NCI-H526 treated with DMSO at 0.1 percent for 48 hours (cell line): ENCODE measurements around the gene UPF3A.
"Not testable (repeated sequence)": the region's sequence is repeated elsewhere in the genome, so short reads cannot be mapped to it uniquely, and the experiment has no call there.

Source experiments
- DNase-seq: peaks from one replicate; lab custom pipeline; 2025; lab: John Stamatoyannopoulos, UW

The UPF3A gene

GRCh38 chr13:114334305-114335053, 53.1 kb downstream of the UPF3A start:
- DNase-seq: no peak

GRCh38 chr13:114336457-114336856, 55.1 kb downstream of the UPF3A start:
- DNase-seq: not testable (repeated sequence)

GRCh38 chr13:114338959-114339358, 57.6 kb downstream of the UPF3A start:
- no peak for DNase-seq

- peak; percentile 43 for DNase-seq
Measured at GRCh38 chr13:114339857-114340534, 58.6 kb downstream of the UPF3A start.

GRCh38 chr13:114341003-114341777, 59.8 kb downstream of the UPF3A start:
- DNase-seq: no peak

- not testable (repeated sequence) for DNase-seq
Measured at GRCh38 chr13:114347256-114347655, 65.9 kb downstream of the UPF3A start.

- DNase-seq: not testable (repeated sequence)
Measured at GRCh38 chr13:114352763-114353162, 71.4 kb downstream of the UPF3A start.

GRCh38 chr13:114353382-114353781, 72.0 kb downstream of the UPF3A start:
- DNase-seq: not testable (repeated sequence)
